K562 (cell line): ENCODE measurements around the gene RAB38.

Experiments used
- GABPA ChIP-seq: fragments of 200-800 bp; sonication (Bioruptor generic); conservative IDR thresholded peaks from 2 replicates; pipeline ENCODE4 v1.6.1; 2016; ENCODE audit warnings: low read depth, missing genetic modification characterization, missing compliant biosample characterization
- HDAC1 ChIP-seq, 2 experiments: fragments of 450-650 bp; IDR thresholded peaks; 2 replicates each; pipeline ENCODE4 v1.6.1; 2016 to 2017; ENCODE audit warnings: inconsistent platforms in 1 of 2, mild to moderate bottlenecking in 1 of 2, moderate library complexity in 1 of 2
- RCOR1 ChIP-seq, 2 experiments: IDR thresholded peaks; 2 replicates each; pipeline ENCODE4 v1.6.1; 2012; ENCODE audit warnings: low read depth in 2 of 2, low read length in 2 of 2, borderline replicate concordance in 1 of 2, improper control_type of control experiment in 1 of 2
- ZBTB33 ChIP-seq: sonication (generic); formaldehyde crosslinking; IDR thresholded peaks from 2 replicates; pipeline ENCODE4 v1.8.1; 2023; ENCODE audit warnings: mild to moderate bottlenecking, missing genetic modification reagents

- TF ChIP-seq ZBTB33 (CRISPR knock-in tag): no peak
- no peak for TF ChIP-seq GABPA (tag)
- no peak for TF ChIP-seq RCOR1 (IDR thresholded peaks at IDR 0.05; ENCODE audit: borderline replicate concordance in 1 of 2, low read depth in 2 of 2, low read length in 2 of 2)
- TF ChIP-seq HDAC1 (IDR thresholded peaks at IDR 0.05): no peak
Measured at GRCh38 chr11:88204353-88204752, 29.1 kb upstream of the RAB38 start.
